ENCODE data around the gene GET4. TPM values are rescaled to one million over a fixed set of nuclear protein-coding genes. Genes with fewer than 3 reads are reported as not detected.

GET4 gene
- total RNA-seq, 1 experiment from 2014 or later, result 44.8 TPM

GRCh38 chr7:843230-843629 lies 33.1 kb upstream of the GET4 start (continued):
- TF ChIP-seq ZBTB33 (IDR thresholded peaks at IDR 0.05; ENCODE audit: extremely low read depth, insufficient replicate concordance, low read length) (no peak), MAX (IDR thresholded peaks at IDR 0.05) (no peak)

- peaks cover 66% of the 10 kb centered on the region for H3K79me2 ChIP-seq (ENCODE audit: insufficient read depth, low read length)
- H3K9me3 ChIP-seq (ENCODE audit: control insufficient read depth in 1 of 2, insufficient read depth in 1 of 2, low read depth in 1 of 2, low read length in 2 of 2), result no peaks in the 10 kb centered on the region
- BruUV-seq (replicated peaks), result no TSS peak
- no peaks in the 10 kb centered on the region for H3K9me2 ChIP-seq (ENCODE audit: insufficient read depth)
- intact Hi-C loops (cut with micrococcal nuclease), result no loop called here
- H3K27ac ChIP-seq (ENCODE audit: low read depth, low read length), result no peak overlapping the region
- H3K9ac ChIP-seq (ENCODE audit: low read length), result no peak overlapping the region
- ChIA-PET POLR2A (no interaction called here), RAD21 (ENCODE audit: low non-redundant PET in 1 of 2, low total read pairs in 2 of 2, uncharacterized antibody in 2 of 2, unreplicated experiment in 2 of 2) (no interaction called here), CTCF (interaction anchor here (1.7 kb wide), 1 partner anchor 7 kb away, joined by 5 read pairs; no protein-coding TSS in a partner anchor)
- H3K27me3 ChIP-seq (ENCODE audit: insufficient read depth, low read length), result no peaks in the 10 kb centered on the region
- DNase-seq (ENCODE audit: low read depth, low spot score), result no peak
- no peaks in the 10 kb centered on the region for H4K20me1 ChIP-seq (ENCODE audit: insufficient read depth)
- H3K36me3 ChIP-seq (ENCODE audit: control insufficient read depth in 1 of 2, insufficient read depth in 2 of 2, low read length in 2 of 2), result peaks cover 26 to 41% of the 10 kb centered on the region in 2 experiments; a peak in 3 of 4 replicates
- H2AFZ ChIP-seq (ENCODE audit: low read depth, low read length, poor library complexity, severe bottlenecking), result no peak overlapping the region
- no peak overlapping the region for H3K4me2 ChIP-seq (ENCODE audit: low read length)
- H3K4me3 ChIP-seq (replicated peaks in 1 of 2; ENCODE audit: low read depth in 1 of 2, low read length in 2 of 2), result no peak overlapping the region
- no peak for TF ChIP-seq ZFX (IDR thresholded peaks at IDR 0.05)
- no peak for TF ChIP-seq RAD21 (IDR thresholded peaks at IDR 0.05; ENCODE audit: low read depth)
- no peak for ATAC-seq
- peaks cover 6 to 16% of the 10 kb centered on the region in 2 experiments; a peak in 3 of 4 replicates for H3K4me1 ChIP-seq (ENCODE audit: control insufficient read depth in 1 of 2, insufficient read depth in 2 of 2, low read length in 2 of 2)
These were observed 32.3 kb upstream of the GET4 start for GRCh38 chr7:844043-844442.

- Histone ChIP-seq H3K27ac (ENCODE audit: low read depth, low read length) (no peak overlapping the region), H3K4me2 (ENCODE audit: low read length) (no peak overlapping the region), H4K20me1 (ENCODE audit: insufficient read depth) (no peaks in the 10 kb centered on the region), H3K27me3 (ENCODE audit: insufficient read depth, low read length) (no peaks in the 10 kb centered on the region), H3K4me3 (replicated peaks in 1 of 2; ENCODE audit: low read depth in 1 of 2, low read length in 2 of 2) (no peak overlapping the region), H3K79me2 (ENCODE audit: insufficient read depth, low read length) (peaks cover 69% of the 10 kb centered on the region), H3K9me2 (ENCODE audit: insufficient read depth) (no peaks in the 10 kb centered on the region), H2AFZ (ENCODE audit: low read depth, low read length, poor library complexity, severe bottlenecking) (no peak overlapping the region), H3K9ac (ENCODE audit: low read length) (no peak overlapping the region), H3K36me3 (ENCODE audit: control insufficient read depth in 1 of 2, insufficient read depth in 2 of 2, low read length in 2 of 2) (peaks cover 26 to 46% of the 10 kb centered on the region in 2 experiments; a peak in 3 of 4 replicates), H3K9me3 (ENCODE audit: control insufficient read depth in 1 of 2, insufficient read depth in 1 of 2, low read depth in 1 of 2, low read length in 2 of 2) (no peaks in the 10 kb centered on the region), H3K4me1 (ENCODE audit: control insufficient read depth in 1 of 2, insufficient read depth in 2 of 2, low read length in 2 of 2) (peaks cover 6 to 16% of the 10 kb centered on the region in 2 experiments; a peak in 3 of 4 replicates)
- intact Hi-C loops (cut with micrococcal nuclease), result no loop called here
- ChIA-PET RAD21 (ENCODE audit: low non-redundant PET in 1 of 2, low total read pairs in 2 of 2, uncharacterized antibody in 2 of 2, unreplicated experiment in 2 of 2) (no interaction called here), CTCF (interaction anchor here (1.7 kb wide), 1 partner anchor 8 kb away, joined by 5 read pairs; no protein-coding TSS in a partner anchor), POLR2A (no interaction called here)
- no TSS peak for BruUV-seq (replicated peaks)
- no peak for ATAC-seq
- DNase-seq (ENCODE audit: low read depth, low spot score), result no peak
- TF ChIP-seq EZH2phosphoT487 (IDR thresholded peaks at IDR 0.05; ENCODE audit: borderline replicate concordance) (no peak), CBX3 (IDR thresholded peaks at IDR 0.05; ENCODE audit: low read depth) (no peak), YY1 (IDR thresholded peaks at IDR 0.05; ENCODE audit: extremely low read depth, insufficient replicate concordance, low read depth, low read length) (no peak), SRF (IDR thresholded peaks at IDR 0.05; ENCODE audit: low read depth) (no peak), POLR2AphosphoS5 (IDR thresholded peaks at IDR 0.05; ENCODE audit: low read depth, low read length) (no peak), EZH2 (IDR thresholded peaks at IDR 0.05) (no peak), ZNF274 (IDR thresholded peaks at IDR 0.05; ENCODE audit: low read depth, low read length) (no peak), ATF3 (IDR thresholded peaks at IDR 0.05) (no peak), REST (IDR thresholded peaks at IDR 0.05; ENCODE audit: low read depth) (no peak)
These were observed 31.8 kb upstream of the GET4 start for GRCh38 chr7:844514-844913.
